Measurements from ENCODE around the gene EFCAB6. TPM values are rescaled to one million over a fixed set of nuclear protein-coding genes. Genes with fewer than 3 reads are reported as not detected.

The EFCAB6 gene
- total and polyA plus RNA-seq, 7 donors: 0.45 to 5.7 (median 1.8) TPM

- 91% methylated on average over 8 of the region's 8 CpGs for WGBS, 2 donors
- Histone ChIP-seq H3K9me3 (no peaks in the 10 kb centered on the region), H3K4me3 (no peak overlapping the region), H3K36me3 (no peaks in the 10 kb centered on the region), H3K27me3 (no peaks in the 10 kb centered on the region), H3K4me1 (no peaks in the 10 kb centered on the region), H3K27ac (no peak overlapping the region)
- TF ChIP-seq EP300 (IDR thresholded peaks at IDR 0.05): no peak
- no peak for TF ChIP-seq POLR2AphosphoS5 (IDR thresholded peaks at IDR 0.05)
- no peak for TF ChIP-seq POLR2A (IDR thresholded peaks at IDR 0.05)
- TF ChIP-seq CTCF (IDR thresholded peaks at IDR 0.05): no peak
- intact Hi-C loops (cut with DNase I): no loop called here
- DNase-seq: no peak
Measured at GRCh38 chr22:43563571-43563970, 248.5 kb downstream of the EFCAB6 start.

- Histone ChIP-seq H3K36me3 (no peaks in the 10 kb centered on the region), H3K27ac (no peak overlapping the region), H3K27me3 (no peaks in the 10 kb centered on the region), H3K4me1 (no peaks in the 10 kb centered on the region), H3K4me3 (no peak overlapping the region), H3K9me3 (no peaks in the 10 kb centered on the region)
- WGBS, 2 donors: 90 to 91% methylated on average over 13 of the region's 13 CpGs
- TF ChIP-seq EP300 (IDR thresholded peaks at IDR 0.05): no peak
- TF ChIP-seq POLR2AphosphoS5 (IDR thresholded peaks at IDR 0.05): no peak
- no peak for TF ChIP-seq POLR2A (IDR thresholded peaks at IDR 0.05)
- no peak for TF ChIP-seq CTCF (IDR thresholded peaks at IDR 0.05)
- intact Hi-C loops (cut with DNase I): no loop called here
- DNase-seq: no peak
Measured at GRCh38 chr22:43562843-43563242, 249.3 kb downstream of the EFCAB6 start.

- 65 to 74% methylated on average over 22 of the region's 22 CpGs for WGBS, 2 donors
- H3K27me3 ChIP-seq: no peaks in the 10 kb centered on the region
- H3K9me3 ChIP-seq: no peaks in the 10 kb centered on the region
- H3K4me3 ChIP-seq: no peak overlapping the region
- TF ChIP-seq CTCF (IDR thresholded peaks at IDR 0.05): no peak
- no peak for TF ChIP-seq POLR2AphosphoS5 (IDR thresholded peaks at IDR 0.05)
- no peak for TF ChIP-seq POLR2A (IDR thresholded peaks at IDR 0.05)
- TF ChIP-seq EP300 (IDR thresholded peaks at IDR 0.05): no peak
- no peaks in the 10 kb centered on the region for H3K4me1 ChIP-seq
- no peak overlapping the region for H3K27ac ChIP-seq
- DNase-seq: no peak
- intact Hi-C loops (cut with DNase I): no loop called here
- no peaks in the 10 kb centered on the region for H3K36me3 ChIP-seq
Measured at GRCh38 chr22:43561415-43562178, 250.5 kb downstream of the EFCAB6 start.

GRCh38 chr22:43560651-43561050 is 251.5 kb downstream of the EFCAB6 start:
- no peaks in the 10 kb centered on the region for H3K27me3 ChIP-seq
- 89% methylated on average over 18 of the region's 18 CpGs for WGBS, 2 donors
- DNase-seq: no peak
- no peaks in the 10 kb centered on the region for H3K9me3 ChIP-seq
- H3K36me3 ChIP-seq: no peaks in the 10 kb centered on the region
- H3K4me3 ChIP-seq: no peak overlapping the region
- H3K4me1 ChIP-seq: no peaks in the 10 kb centered on the region
- intact Hi-C loops (cut with DNase I): no loop called here
- TF ChIP-seq POLR2A (IDR thresholded peaks at IDR 0.05): no peak
- TF ChIP-seq POLR2AphosphoS5 (IDR thresholded peaks at IDR 0.05): no peak
- no peak for TF ChIP-seq CTCF (IDR thresholded peaks at IDR 0.05)
- TF ChIP-seq EP300 (IDR thresholded peaks at IDR 0.05): no peak
- H3K27ac ChIP-seq: no peak overlapping the region
